SIG-M5 treated with dmso at 0.1 percent for 504 hours (cell line): Measurements from ENCODE around the gene DNAH14.
"Not testable (repeated sequence)": the region's sequence is repeated elsewhere in the genome, so short reads cannot be mapped to it uniquely, and the experiment has no call there.

Experiments
- DNase-seq: peaks from one replicate; lab custom pipeline; 2025; ENCODE audit not compliant: unreplicated experiment; lab: John Stamatoyannopoulos, UW

DNAH14 gene

GRCh38 chr1:225146478-225146877 is 217.0 kb downstream of the DNAH14 start:
- DNase-seq, result no peak

- DNase-seq, result not testable (repeated sequence)
These were observed 218.3 kb downstream of the DNAH14 start for GRCh38 chr1:225147791-225148190.

GRCh38 chr1:225152061-225152460 is 222.6 kb downstream of the DNAH14 start:
- DNase-seq, result no peak

GRCh38 chr1:225155555-225155954 is 226.1 kb downstream of the DNAH14 start:
- DNase-seq, result no peak

GRCh38 chr1:225156254-225156653 is 226.8 kb downstream of the DNAH14 start:
- DNase-seq, result no peak

- DNase-seq, result no peak
These were observed 228.8 kb downstream of the DNAH14 start for GRCh38 chr1:225158291-225158690.

GRCh38 chr1:225159793-225160192 is 230.3 kb downstream of the DNAH14 start:
- DNase-seq, result no peak

- not testable (repeated sequence) for DNase-seq
These were observed 247.9 kb downstream of the DNAH14 start for GRCh38 chr1:225177409-225177808.

- no peak for DNase-seq
These were observed 250.2 kb downstream of the DNAH14 start for GRCh38 chr1:225179686-225180085.

GRCh38 chr1:225182716-225183115 is 253.2 kb downstream of the DNAH14 start:
- DNase-seq, result no peak

GRCh38 chr1:225191199-225191753 is 261.8 kb downstream of the DNAH14 start:
- no peak for DNase-seq

- DNase-seq, result no peak
These were observed 272.0 kb downstream of the DNAH14 start for GRCh38 chr1:225201447-225201846.

- DNase-seq, result no peak
These were observed 278.3 kb downstream of the DNAH14 start for GRCh38 chr1:225207791-225208190.

GRCh38 chr1:225209153-225209552 is 279.7 kb downstream of the DNAH14 start:
- no peak for DNase-seq

- DNase-seq, result not testable (repeated sequence)
These were observed 280.7 kb downstream of the DNAH14 start for GRCh38 chr1:225210180-225210579.

- not testable (repeated sequence) for DNase-seq
These were observed 282.4 kb downstream of the DNAH14 start for GRCh38 chr1:225211694-225212442.

GRCh38 chr1:225224287-225224686 is 294.8 kb downstream of the DNAH14 start:
- DNase-seq, result no peak

- no peak for DNase-seq
These were observed 296.2 kb downstream of the DNAH14 start for GRCh38 chr1:225225681-225226080.

- DNase-seq, result no peak
These were observed 299.4 kb downstream of the DNAH14 start for GRCh38 chr1:225228871-225229303.

GRCh38 chr1:225229429-225229828 is 300.0 kb downstream of the DNAH14 start:
- DNase-seq, result not testable (repeated sequence)

GRCh38 chr1:225230483-225230882 is 301.0 kb downstream of the DNAH14 start:
- no peak for DNase-seq

- DNase-seq, result not testable (repeated sequence)
These were observed 303.5 kb downstream of the DNAH14 start for GRCh38 chr1:225232930-225233329.

- no peak for DNase-seq
These were observed 313.1 kb downstream of the DNAH14 start for GRCh38 chr1:225242611-225243010.
